Activated CD8-positive, alpha-beta memory T cell treated with anti-CD3 and anti-CD28 coated beads, Interleukin-2, amount 50 U/mL, for 24 hours (primary cell): ENCODE results near the gene GPR183.

Experiments used
- DNase-seq: peaks from one replicate; pipeline ENCODE4 v3.0.0-alpha.2; 2020; ENCODE audit errors: extremely low read depth

The GPR183 gene

GRCh38 chr13:99246100-99246499 is 61.1 kb downstream of the GPR183 start:
- no peak for DNase-seq
